Fibroblast of lung (primary cell): Measurements from ENCODE around the gene DEFB131B. TPM values are rescaled to one million over a fixed set of nuclear protein-coding genes. Genes with fewer than 3 reads are reported as not detected.

Experiments
- DNase-seq, 2 donors: peaks; one replicate each; pipeline versions ENCODE4 v3.0.0 to v3.0.0-alpha.2; 2010; ENCODE audit warnings: low read depth in 2 of 2
- H2AFZ ChIP-seq: 2 replicates; pipeline ENCODE4 v1.5.1; 2012; ENCODE audit warnings: low read length, control low read depth, inconsistent platforms
- H3K27ac ChIP-seq: 2 replicates; pipeline ENCODE4 v1.5.1; 2011; ENCODE audit warnings: low read length, control low read depth; ENCODE audit not compliant: insufficient read depth
- H3K27me3 ChIP-seq: 2 replicates; pipeline ENCODE4 v1.5.1; 2011; ENCODE audit warnings: mild to moderate bottlenecking, low read length; ENCODE audit not compliant: control insufficient read depth, insufficient read depth
- H3K36me3 ChIP-seq: 2 replicates; pipeline ENCODE4 v1.5.1; 2011; ENCODE audit warnings: low read length; ENCODE audit not compliant: control insufficient read depth, insufficient read depth
- H3K4me1 ChIP-seq: 2 replicates; pipeline ENCODE4 v1.5.1; 2011; ENCODE audit warnings: low read length; ENCODE audit not compliant: control insufficient read depth, insufficient read depth; ENCODE audit errors: extremely low read depth
- H3K4me2 ChIP-seq: 2 replicates; pipeline ENCODE4 v1.5.1; 2011; ENCODE audit warnings: low read length, control low read depth; ENCODE audit not compliant: insufficient read depth; ENCODE audit errors: extremely low read depth
- H3K4me3 ChIP-seq, 4 experiments: fragments of 200-600 bp in 1 of 4; sonication (generic) in 1 of 4; replicated peaks in 1 of 4; 2 replicates each; pipeline ENCODE4 v1.5.1; 2011 to 2016; ENCODE audit warnings: low read length in 4 of 4, low read depth in 3 of 4, mild to moderate bottlenecking in 3 of 4, control low read depth in 2 of 4, inconsistent platforms in 1 of 4, mixed read lengths in 1 of 4; ENCODE audit not compliant: insufficient read depth in 1 of 4; ENCODE audit errors: control extremely low read depth in 1 of 4
- H3K79me2 ChIP-seq: 2 replicates; pipeline ENCODE4 v1.5.1; 2012; ENCODE audit warnings: mild to moderate bottlenecking, low read length, inconsistent platforms; ENCODE audit not compliant: control insufficient read depth, insufficient read depth
- H3K9ac ChIP-seq: 2 replicates; pipeline ENCODE4 v1.5.1; 2011; ENCODE audit warnings: mild to moderate bottlenecking, low read length, control low read depth; ENCODE audit not compliant: insufficient read depth
- H3K9me3 ChIP-seq: 2 replicates; pipeline ENCODE4 v1.5.1; 2012; ENCODE audit warnings: low read depth, low read length; ENCODE audit not compliant: control insufficient read depth, insufficient read depth
- H4K20me1 ChIP-seq: 2 replicates; pipeline ENCODE4 v1.5.1; 2011; ENCODE audit warnings: low read length; ENCODE audit not compliant: control insufficient read depth, insufficient read depth; ENCODE audit errors: extremely low read depth
- CTCF ChIP-seq, 2 donors: IDR thresholded peaks in 1 of 2; conservative IDR thresholded peaks in 1 of 2; 1 replicate in 1 of 2; 2 replicates in 1 of 2; pipeline ENCODE4 v1.5.1; 2011 to 2012; ENCODE audit warnings: low read length in 2 of 2, control low read depth in 1 of 2, inconsistent platforms in 1 of 2, low read depth in 1 of 2, mild to moderate bottlenecking in 1 of 2
- EZH2 ChIP-seq: IDR thresholded peaks from 2 replicates; pipeline ENCODE4 v1.5.1; 2012; ENCODE audit warnings: low read length, control low read depth, mild to moderate bottlenecking; ENCODE audit errors: missing control alignments
- polyA plus RNA-seq, 2 donors: library from polyadenylated mRNA; depleted of rRNA in 1 of 2; stranded (reverse) in 1 of 2; unstranded in 1 of 2; fragments of >200 nt; gene quantifications; 2 replicates each; pipeline ENCODE4 v1.2.1, GENCODE V29; 2011 to 2012; ENCODE audit warnings: missing spikeins in 1 of 2
- total RNA-seq: library from RNA; depleted of rRNA; stranded (reverse); fragments of >200 nt; gene quantifications from 2 replicates; pipeline ENCODE4 v1.2.1, GENCODE V29; 2014

The DEFB131B gene
- total and polyA plus RNA-seq, 2 donors (not counting 1 experiment from before 2014, with no cell fraction given) = not detected

- Histone ChIP-seq H2AFZ (peak within 1 kb of the TSS; percentile 93), H3K9ac (peak within 1 kb of the TSS; percentile 74), H4K20me1 (no peaks in the 10 kb centered on the region), H3K27me3 (no peaks in the 10 kb centered on the region), H3K4me1 (peaks cover 3% of the 10 kb centered on the region), H3K4me2 (peak within 1 kb of the TSS; percentile 96), H3K4me3 (peak within 1 kb of the TSS; percentile 72 to 97 (median 94)), H3K36me3 (no peaks in the 10 kb centered on the region), H3K27ac (peak within 1 kb of the TSS; percentile 92), H3K79me2 (peaks cover 32% of the 10 kb centered on the region), H3K9me3 (no peaks in the 10 kb centered on the region)
- DNase-seq = peak; percentile 89 to 90
- no peak for TF ChIP-seq CTCF (conservative IDR thresholded peaks at IDR 0.05 in 1 of 2, IDR thresholded peaks at IDR 0.05 in 1 of 2; ENCODE audit: low read depth in 1 of 2, low read length in 2 of 2)
- TF ChIP-seq EZH2 = no peak
Observed at GRCh38 chr11:71927820-71928736, 49.8 kb downstream of the DEFB131B start, which contains the start of gene XNDC1N. TSS of gene XNDC1N (minus strand) at chr11:71928594. CDS start at chr11:71923353, 5,241 bp downstream.

- Histone ChIP-seq H3K36me3 (no peaks in the 10 kb centered on the region), H3K4me2 (peak within 1 kb of the TSS; percentile 96), H3K27me3 (no peaks in the 10 kb centered on the region), H3K27ac (peak within 1 kb of the TSS; percentile 92), H2AFZ (peak within 1 kb of the TSS; percentile 93), H3K4me1 (peaks cover 3% of the 10 kb centered on the region), H3K4me3 (peak within 1 kb of the TSS; percentile 72 to 97 (median 94)), H3K79me2 (peaks cover 37% of the 10 kb centered on the region), H3K9me3 (no peaks in the 10 kb centered on the region), H3K9ac (peak within 1 kb of the TSS; percentile 74), H4K20me1 (no peaks in the 10 kb centered on the region)
- TF ChIP-seq EZH2 (no peak), CTCF (conservative IDR thresholded peaks at IDR 0.05 in 1 of 2, IDR thresholded peaks at IDR 0.05 in 1 of 2; ENCODE audit: low read depth in 1 of 2, low read length in 2 of 2) (no peak)
- DNase-seq = peak; percentile 94 to 95
Observed at GRCh38 chr11:71928737-71929443, 50.6 kb downstream of the DEFB131B start, which contains the start of gene RNF121. TSS of gene RNF121 (plus strand) at chr11:71929046. CDS start at chr11:71929062, 16 bp downstream.

- no peak for TF ChIP-seq EZH2
- TF ChIP-seq CTCF (conservative IDR thresholded peaks at IDR 0.05 in 1 of 2, IDR thresholded peaks at IDR 0.05 in 1 of 2; ENCODE audit: low read depth in 1 of 2, low read length in 2 of 2) = no peak
- peaks cover 3% of the 10 kb centered on the region for H3K4me1 ChIP-seq
- DNase-seq = no peak
- H3K27ac ChIP-seq = peak overlapping the region; percentile 92
- no peak overlapping the region for H2AFZ ChIP-seq
- peak overlapping the region; percentile 66 for H3K9ac ChIP-seq
- no peaks in the 10 kb centered on the region for H3K27me3 ChIP-seq
- no peaks in the 10 kb centered on the region for H3K36me3 ChIP-seq
- no peaks in the 10 kb centered on the region for H4K20me1 ChIP-seq
- peak overlapping the region; percentile 72 to 97 (median 94) for H3K4me3 ChIP-seq
- peaks cover 42% of the 10 kb centered on the region for H3K79me2 ChIP-seq
- peak overlapping the region; percentile 96 for H3K4me2 ChIP-seq
- no peaks in the 10 kb centered on the region for H3K9me3 ChIP-seq
Observed at GRCh38 chr11:71929491-71929890, 51.2 kb downstream of the DEFB131B start.
